IMR-90 (cell line): Measurements from ENCODE around the gene CCDC33.

Experiments used
- CEBPB ChIP-seq: IDR thresholded peaks from 2 replicates; pipeline ENCODE4 v1.6.1; 2012; ENCODE audit warnings: low read depth, low read length, improper control_type of control experiment
- CTCF ChIP-seq: conservative IDR thresholded peaks from 2 replicates; pipeline ENCODE4 v1.5.1; 2012; ENCODE audit warnings: mild to moderate bottlenecking, low read depth, low read length, improper control_type of control experiment
- MAFK ChIP-seq: IDR thresholded peaks from 2 replicates; pipeline ENCODE4 v1.6.1; 2012; ENCODE audit warnings: low read depth, low read length, improper control_type of control experiment
- POLR2A ChIP-seq: IDR thresholded peaks from 2 replicates; pipeline ENCODE4 v1.6.1; 2012; ENCODE audit warnings: mild to moderate bottlenecking, low read depth, low read length

GRCh38 chr15:74376226-74376625 lies 140.1 kb downstream of the CCDC33 start:
- TF ChIP-seq CTCF (no peak), CEBPB (no peak), MAFK (no peak), POLR2A (no peak)
